Activated naive CD4-positive, alpha-beta T cell treated with anti-CD3 and anti-CD28 coated beads, Interleukin-2, amount 50 U/mL, for 16 hours (primary cell): ENCODE results near the gene SBF2.
"Not testable (repeated sequence)": the region's sequence is repeated elsewhere in the genome, so short reads cannot be mapped to it uniquely, and the experiment has no call there.

Experiments used
- DNase-seq: peaks from one replicate; pipeline ENCODE4 v3.0.0-alpha.2; 2020

The SBF2 gene

DNA sequence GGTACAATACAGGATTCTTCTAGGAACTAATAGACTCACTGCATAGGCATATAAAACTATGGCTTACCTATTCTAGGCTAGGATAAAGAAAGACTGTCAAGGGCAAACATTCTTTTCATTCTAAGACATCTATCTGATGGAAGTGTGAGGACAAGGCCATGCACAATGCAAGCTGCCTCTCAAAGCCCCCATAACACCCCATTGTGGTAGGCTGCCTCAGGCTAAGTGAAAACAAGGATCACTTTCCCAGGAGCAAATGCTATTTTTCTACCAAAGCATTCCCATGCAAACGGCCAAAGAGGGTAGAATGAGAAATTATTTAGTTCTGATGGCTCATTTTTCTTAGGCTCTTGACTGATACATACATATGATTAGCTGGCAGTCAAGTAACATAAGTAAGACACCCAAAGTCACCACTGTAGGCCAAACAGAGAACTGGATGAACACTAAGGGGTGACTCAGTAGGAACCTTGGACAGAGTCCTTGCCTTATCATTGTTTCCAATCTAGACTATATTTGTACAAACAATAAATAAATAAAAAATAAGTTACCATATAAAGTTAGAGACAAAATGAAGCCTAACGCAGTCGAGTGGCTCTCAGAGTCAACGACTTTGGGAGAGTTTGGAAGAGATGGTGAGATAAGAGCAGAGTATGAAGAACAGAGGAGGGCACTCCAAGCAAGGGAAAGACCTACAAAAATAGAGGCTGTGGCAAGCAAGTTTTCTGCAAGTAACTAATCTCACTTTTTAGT is 303.6 kb downstream of the SBF2 start:
- no peak for DNase-seq

DNA sequence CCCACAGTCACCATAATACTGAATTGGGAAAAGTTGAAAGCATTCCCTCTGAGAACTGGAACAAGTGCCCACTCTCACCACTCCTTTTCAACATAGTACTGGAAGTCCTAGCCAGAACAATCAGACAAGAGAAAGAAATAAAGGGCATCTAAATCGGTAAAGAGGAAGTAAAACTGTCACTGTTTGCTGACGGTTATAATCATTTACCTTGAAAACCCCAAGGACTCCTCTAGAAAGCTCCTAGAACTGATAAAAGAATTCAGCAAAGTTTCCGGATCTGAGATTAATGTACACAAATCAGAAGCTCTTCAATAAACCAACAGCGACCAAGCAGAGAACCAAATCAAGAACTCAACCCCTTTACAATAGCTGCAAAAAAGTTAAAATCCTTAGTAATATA is 306.7 kb downstream of the SBF2 start:
- DNase-seq = not testable (repeated sequence)

- DNase-seq = no peak
These were observed 311.0 kb downstream of the SBF2 start for GRCh38 chr11:9982796-9983579.

- no peak for DNase-seq
These were observed 311.8 kb downstream of the SBF2 start for GRCh38 chr11:9982127-9982795.

DNA sequence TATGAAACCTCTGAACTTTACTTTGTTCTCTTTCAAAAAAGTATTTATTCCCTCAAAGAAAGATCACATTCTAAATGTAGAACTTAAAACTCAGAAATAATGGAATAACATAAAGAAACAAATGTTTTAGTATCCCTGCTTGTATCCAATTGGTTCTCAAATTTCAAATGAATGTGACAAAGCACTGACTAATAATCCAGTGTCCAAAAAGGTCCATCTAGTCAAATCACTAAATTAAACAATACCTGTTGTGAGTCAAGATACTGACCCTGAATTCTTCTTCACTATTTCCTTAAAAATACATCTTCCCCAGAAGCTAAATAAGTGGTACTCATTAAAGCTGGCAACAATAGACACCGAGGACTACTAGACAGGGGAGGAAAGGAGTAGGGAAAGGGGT is 313.1 kb downstream of the SBF2 start:
- no peak for DNase-seq

- no peak for DNase-seq
These were observed 316.5 kb downstream of the SBF2 start for GRCh38 chr11:9977554-9977953.

DNA sequence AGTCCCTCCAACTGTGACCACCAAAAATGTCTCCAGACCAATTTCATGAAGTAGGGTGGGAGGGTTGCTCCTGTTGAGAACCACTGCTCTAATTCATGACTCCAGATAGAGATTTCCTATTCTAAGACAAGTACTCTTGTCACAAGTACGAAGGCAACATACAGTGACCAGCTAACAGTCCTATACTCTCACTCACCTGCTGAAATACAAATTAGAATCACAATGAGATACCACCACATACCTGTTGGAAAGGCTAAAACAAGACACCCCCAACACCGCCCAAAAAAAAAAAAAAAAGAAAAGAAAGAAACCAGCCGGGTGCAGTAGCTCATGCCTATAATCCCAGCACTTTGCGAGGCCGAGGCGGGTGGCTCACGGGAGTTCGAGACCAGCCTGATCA is 319.6 kb downstream of the SBF2 start:
- DNase-seq = no peak

DNA sequence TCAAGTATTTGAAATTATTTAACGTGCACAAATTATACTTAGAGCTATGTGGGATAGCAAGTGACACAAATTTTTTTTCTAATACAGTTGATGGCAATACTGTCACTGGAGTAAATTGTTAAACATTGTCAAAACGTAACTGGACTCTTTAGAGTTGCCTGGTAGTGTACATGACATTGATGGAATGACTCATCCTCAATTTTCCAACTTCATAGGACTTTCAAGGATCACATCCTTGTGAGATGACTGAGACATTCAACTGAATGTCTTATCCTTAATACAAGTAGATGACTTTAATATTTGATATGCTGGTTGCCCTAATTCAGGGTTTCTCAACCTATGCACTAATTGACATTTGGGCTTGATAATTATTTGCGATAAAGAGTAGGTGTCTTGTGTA is 320.1 kb downstream of the SBF2 start:
- no peak for DNase-seq

GRCh38 chr11:9972989-9973388 is 321.0 kb downstream of the SBF2 start:
- DNase-seq = peak; percentile 19

DNA sequence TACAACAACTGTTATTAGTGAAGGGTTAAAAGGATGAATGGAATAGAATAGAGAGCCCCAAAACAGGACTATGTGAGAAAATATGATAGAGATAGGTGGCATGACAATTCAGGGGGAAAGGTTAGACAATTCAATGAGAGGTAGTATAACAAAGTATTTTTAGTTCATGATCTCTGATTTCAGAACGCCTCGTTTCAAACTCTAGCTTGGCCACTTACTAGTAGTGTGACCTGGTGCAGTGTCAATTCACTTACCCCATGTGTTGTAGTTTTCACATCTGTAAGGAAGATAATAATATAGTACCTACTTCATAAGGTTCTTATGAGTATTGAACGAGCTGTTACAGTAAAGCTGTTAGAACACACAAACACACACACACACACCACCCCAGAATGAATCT is 322.1 kb downstream of the SBF2 start:
- DNase-seq = no peak

DNA sequence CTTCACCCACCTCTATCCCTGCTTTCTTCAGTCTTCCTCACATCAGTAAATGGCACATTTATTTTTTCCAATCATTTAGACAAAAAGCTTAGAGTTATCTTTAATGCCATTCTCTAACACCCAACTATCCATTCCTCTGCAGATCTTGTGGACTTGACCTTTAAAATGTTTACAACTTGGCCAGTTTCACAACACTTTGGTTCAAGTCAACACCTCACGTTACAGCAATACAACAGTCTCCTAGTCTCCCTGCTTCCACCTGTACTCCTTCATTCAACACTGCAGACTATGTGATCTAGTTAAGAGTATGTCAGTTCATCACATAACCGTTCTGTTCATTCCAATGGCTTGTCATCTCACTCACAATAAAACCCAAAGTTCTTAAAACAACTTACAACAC is 325.0 kb downstream of the SBF2 start:
- DNase-seq = no peak

DNA sequence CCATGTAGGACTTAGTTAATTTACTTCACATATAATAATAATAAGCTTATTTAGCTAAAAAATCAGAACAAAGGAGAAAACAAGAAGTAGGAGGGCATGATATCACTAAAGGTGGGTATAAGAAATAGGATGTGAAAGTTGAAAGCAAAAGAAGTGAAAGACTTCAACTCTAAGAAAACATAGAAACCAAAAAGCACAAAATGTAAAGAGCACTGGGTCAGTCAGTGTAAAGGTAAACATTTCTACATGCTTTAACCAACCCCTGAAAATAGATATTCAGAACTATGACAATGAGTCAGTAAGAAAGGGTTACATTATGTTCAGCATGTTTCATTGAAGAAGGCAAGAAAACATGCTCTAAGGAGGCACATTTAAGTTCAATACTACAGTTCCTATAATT is 331.3 kb downstream of the SBF2 start:
- DNase-seq = no peak

DNA sequence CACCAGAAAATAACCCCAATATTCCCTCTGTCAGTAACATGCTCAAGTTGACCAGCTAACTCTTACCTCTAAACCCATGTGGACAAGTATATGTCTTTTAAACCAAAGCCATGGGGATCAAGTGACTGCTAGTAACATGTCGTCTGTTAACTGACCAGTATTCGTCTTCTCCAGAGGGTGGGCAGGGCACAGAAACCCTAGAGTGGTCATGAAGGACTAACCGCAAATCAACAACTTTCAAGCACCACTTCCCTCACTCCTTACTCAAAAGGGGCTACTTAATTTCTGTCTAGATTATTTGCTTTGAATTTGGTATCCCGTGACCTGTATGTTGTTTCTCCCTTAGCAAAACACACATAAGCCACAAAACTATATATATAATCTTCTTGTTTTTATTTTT is 336.9 kb downstream of the SBF2 start:
- no peak for DNase-seq

GRCh38 chr11:9956483-9956882 is 337.5 kb downstream of the SBF2 start:
- no peak for DNase-seq

DNA sequence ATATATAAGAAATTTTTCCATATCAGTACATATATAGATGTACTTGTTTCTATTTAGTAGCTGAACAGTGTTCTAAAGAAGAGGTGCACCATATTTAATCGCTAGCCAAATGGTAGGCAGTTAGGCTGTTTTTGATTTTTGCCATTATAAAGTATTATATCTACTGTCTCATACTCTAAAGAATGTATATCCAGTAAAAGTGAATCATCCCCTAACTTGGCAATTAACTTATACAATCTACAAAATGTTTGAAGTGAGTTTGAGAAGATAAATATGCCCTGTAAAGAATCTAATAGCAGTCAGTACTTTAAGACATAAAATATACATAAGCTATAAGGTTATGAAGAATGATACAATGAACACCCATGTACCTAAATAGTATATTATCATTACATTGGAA is 338.6 kb downstream of the SBF2 start:
- no peak for DNase-seq

DNA sequence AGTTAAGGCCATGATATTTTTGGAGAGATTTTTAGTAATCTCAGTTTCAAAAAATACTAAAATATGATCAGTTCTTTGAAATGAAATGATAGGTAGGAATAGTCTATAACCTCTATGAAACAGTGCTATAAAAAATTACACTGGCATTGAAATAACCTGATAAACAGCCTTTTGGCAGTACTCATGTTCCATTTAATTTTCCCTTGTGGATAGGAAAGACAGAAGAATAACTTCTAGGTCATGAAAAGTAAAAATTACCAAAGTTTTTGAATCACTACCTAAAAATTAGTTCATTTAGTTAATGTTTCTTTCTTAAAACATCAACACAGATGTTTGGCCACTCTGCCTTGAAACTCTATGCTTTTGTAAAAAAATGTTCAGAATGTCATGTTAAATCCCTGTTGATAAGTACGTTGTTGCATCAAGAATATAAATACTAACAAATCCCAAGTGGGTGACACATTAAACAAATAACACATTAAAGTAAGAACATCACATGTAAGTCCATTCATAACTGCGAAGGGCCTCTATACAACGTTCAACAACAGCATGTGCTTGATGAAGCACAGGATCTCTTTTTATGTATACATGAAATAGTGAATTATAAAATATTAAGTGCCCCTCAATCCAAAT is 339.9 kb downstream of the SBF2 start:
- DNase-seq = no peak

- DNase-seq = no peak
These were observed 341.4 kb downstream of the SBF2 start for GRCh38 chr11:9952511-9953196.

DNA sequence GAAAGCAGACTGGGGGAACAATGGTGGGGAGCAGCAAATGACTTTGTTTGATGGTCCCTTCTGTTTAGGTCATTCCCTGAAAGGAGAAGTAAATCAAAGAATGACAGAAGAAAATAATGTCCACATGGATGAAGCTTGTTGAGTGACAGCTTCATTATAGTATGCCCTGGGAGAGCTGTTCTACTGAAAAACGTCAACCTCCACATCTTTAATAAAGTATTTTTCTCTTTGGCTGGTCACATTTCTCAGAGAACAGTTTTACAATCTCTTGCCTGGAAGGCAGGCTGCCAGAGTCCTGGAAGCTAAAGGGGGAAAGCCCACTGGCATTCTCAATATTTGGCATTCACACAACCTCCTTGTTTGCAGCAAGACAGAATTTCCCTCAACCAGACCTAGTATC is 342.2 kb downstream of the SBF2 start:
- DNase-seq = no peak

GRCh38 chr11:9950462-9950861 is 343.6 kb downstream of the SBF2 start:
- DNase-seq = no peak

DNA sequence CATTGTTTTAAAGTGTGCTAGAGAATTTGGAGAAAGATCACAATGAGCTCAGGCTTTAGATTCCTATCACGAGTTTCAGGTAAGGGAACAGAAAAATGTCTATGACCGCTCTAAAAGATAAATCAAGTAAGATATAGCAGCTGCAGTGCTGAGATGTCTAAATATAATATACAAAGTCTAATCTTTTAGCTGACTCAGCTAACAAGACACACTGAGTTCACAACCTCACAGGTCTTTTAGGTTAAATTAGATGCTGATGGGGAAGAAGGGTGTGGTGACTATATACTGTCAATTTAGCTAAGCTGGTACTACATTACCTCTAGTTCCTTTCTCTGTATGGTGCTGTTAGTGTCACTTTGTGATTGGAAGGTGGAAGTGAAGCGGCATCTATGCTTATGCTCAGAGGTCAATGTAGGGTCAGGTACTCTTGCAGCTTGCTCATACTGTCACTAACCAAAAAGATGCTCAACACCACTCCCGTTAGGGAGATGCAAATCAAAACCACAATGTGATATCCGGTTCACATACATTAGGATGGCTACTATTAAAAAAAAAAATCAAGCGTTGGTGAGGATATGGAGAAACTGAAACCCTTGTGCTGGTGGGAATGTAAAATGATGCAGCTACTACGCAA is 346.7 kb downstream of the SBF2 start:
- DNase-seq = no peak

GRCh38 chr11:9945680-9946079 is 348.3 kb downstream of the SBF2 start:
- not testable (repeated sequence) for DNase-seq

GRCh38 chr11:9943386-9944110 is 350.5 kb downstream of the SBF2 start:
- no peak for DNase-seq
